Epithelial cell of proximal tubule (primary cell): ENCODE measurements around the gene KCNA5. TPM values are rescaled to one million over a fixed set of nuclear protein-coding genes. Genes with fewer than 3 reads are reported as not detected.

Source experiments
- DNase-seq: peaks from one replicate; pipeline ENCODE4 v3.0.0-alpha.2; 2011; ENCODE audit warnings: low read depth
- H3K4me3 ChIP-seq: 2 replicates; pipeline ENCODE4 v1.5.1; 2011; ENCODE audit warnings: low read depth, mild to moderate bottlenecking, low read length
- CTCF ChIP-seq: conservative IDR thresholded peaks from 2 replicates; pipeline ENCODE4 v1.5.1; 2012; ENCODE audit warnings: low read depth, mild to moderate bottlenecking, low read length
- total RNA-seq: library from RNA; depleted of rRNA; stranded (reverse); fragments of >200 nt; gene quantifications from 2 replicates; pipeline ENCODE4 v1.2.3, GENCODE V29; 2015

The KCNA5 gene
- total RNA-seq, 1 donor from 2014 or later, result not detected

DNA sequence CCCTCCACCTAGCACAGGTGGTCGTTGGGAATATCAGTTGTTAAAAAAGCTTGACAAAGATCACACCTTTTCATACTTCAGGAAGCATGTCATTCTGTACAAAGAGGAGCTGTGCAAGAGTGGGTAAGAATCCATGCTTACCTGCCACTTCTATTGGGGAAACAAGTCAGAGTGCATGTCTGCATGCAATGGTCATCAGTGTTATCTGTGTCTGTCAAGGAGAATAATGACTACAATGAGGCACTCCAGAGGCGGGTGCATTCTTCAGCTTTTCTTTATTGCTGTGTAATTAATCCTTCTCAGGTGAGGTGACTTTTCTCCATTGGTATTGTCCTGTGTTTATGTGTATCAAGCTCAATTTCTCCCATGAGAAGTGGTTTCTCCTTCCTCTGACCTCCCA lies 24.4 kb downstream of the KCNA5 start:
- TF ChIP-seq CTCF, result no peak
- no peak for DNase-seq

GRCh38 chr12:5068619-5069018 lies 24.9 kb downstream of the KCNA5 start:
- no peak for DNase-seq
- TF ChIP-seq CTCF, result no peak

More for the DNA sequence above, 24.4 kb downstream of the KCNA5 start:
- H3K4me3 ChIP-seq, result no peak overlapping the region

GRCh38 chr12:5070090-5070489 lies 26.4 kb downstream of the KCNA5 start:
- no peak for DNase-seq
- H3K4me3 ChIP-seq, result no peak overlapping the region
- no peak for TF ChIP-seq CTCF

More at GRCh38 chr12:5068619-5069018, 24.9 kb downstream of the KCNA5 start:
- H3K4me3 ChIP-seq, result no peak overlapping the region

GRCh38 chr12:5071496-5071895 lies 27.8 kb downstream of the KCNA5 start:
- no peak for DNase-seq
- no peak for TF ChIP-seq CTCF
- no peak overlapping the region for H3K4me3 ChIP-seq

DNA sequence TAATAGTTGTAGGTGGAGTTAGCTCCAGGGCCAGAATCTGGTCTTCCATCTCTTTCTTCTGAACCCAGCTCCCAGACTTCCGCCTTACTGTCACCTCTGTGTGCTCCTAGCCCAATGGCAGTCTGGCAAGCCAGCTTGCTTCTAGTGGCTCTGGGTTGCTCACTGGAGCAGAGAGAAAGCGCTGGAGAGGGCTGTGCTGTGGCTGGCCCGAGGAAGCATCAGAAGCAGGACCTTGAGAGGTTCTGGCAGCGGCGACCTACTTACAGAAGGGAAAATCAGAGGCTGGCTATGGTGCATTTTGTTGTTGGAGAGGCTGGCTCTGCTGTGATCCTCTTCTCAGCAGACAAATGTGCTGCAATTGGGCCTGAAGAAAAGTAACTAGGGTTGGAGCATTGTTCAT lies 28.6 kb downstream of the KCNA5 start:
- no peak for TF ChIP-seq CTCF
- no peak overlapping the region for H3K4me3 ChIP-seq
- no peak for DNase-seq

DNA sequence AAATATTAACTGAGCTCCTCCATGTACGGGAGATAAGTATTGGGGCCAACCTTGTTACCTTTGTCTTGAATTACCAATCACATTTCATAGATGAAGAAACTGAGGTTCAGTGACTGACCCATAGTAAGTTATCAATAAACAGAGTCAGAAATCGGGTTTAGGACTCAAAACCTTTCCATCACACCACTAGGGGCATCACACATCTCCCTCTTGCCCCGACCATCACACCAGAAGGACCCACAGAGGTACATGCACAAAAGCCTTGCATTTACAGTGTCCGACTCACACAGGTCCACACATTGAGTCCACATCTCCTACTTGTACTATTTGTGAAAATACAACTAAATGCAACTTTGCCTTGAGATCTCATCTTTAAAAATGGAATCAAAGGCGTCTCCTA lies 29.4 kb downstream of the KCNA5 start:
- H3K4me3 ChIP-seq, result no peak overlapping the region
- peak; percentile 23 for TF ChIP-seq CTCF
- no peak for DNase-seq

DNA sequence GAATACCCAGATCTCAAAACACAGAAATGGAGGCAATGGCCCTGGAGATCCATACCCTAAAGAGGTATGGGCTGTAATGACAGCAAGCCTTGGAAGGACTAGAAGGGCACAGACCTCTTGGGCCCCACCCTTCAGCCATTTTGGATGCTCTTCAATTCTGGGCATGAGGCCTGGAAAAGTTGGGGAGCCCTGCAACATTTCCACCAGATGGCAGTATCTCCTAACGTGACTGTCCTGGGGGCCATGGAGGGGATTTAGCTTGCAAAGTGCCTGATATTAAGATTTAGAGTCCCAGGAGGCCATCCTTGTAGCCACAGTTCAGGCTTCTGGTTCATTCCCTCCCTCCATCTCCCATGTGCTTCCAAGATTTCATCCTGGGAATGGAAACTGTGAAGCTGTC lies 30.2 kb downstream of the KCNA5 start:
- H3K4me3 ChIP-seq, result no peak overlapping the region
- peak; percentile 39 for TF ChIP-seq CTCF
- no peak for DNase-seq
